Mesenchymal stem cell (in vitro differentiated cells and primary cell): ENCODE results near the gene NOTCH1.

Source experiments
- DNase-seq: peaks from one replicate; pipeline ENCODE4 v3.0.0-alpha.2; 2013
- H2AFZ ChIP-seq: one replicate; pipeline ENCODE4 v1.6.1; 2013; ENCODE audit warnings: low read depth, mild to moderate bottlenecking, control low read depth, inconsistent platforms, low read length, moderate library complexity
- H2AK5ac ChIP-seq: 2 replicates; pipeline ENCODE4 v1.6.1; 2013; ENCODE audit warnings: low read length, moderate library complexity, mild to moderate bottlenecking, inconsistent platforms; ENCODE audit not compliant: severe bottlenecking
- H2BK120ac ChIP-seq: one replicate; pipeline ENCODE4 v1.6.1; 2013; ENCODE audit warnings: low read depth, mild to moderate bottlenecking, inconsistent platforms, low read length, moderate library complexity
- H2BK12ac ChIP-seq, 2 experiments: one replicate each; pipeline ENCODE4 v1.6.1; 2013; ENCODE audit warnings: inconsistent platforms in 2 of 2, low read length in 2 of 2, mild to moderate bottlenecking in 2 of 2, moderate library complexity in 2 of 2, control low read depth in 1 of 2
- H2BK15ac ChIP-seq: one replicate; pipeline ENCODE4 v1.6.1; 2013; ENCODE audit warnings: mild to moderate bottlenecking, low read depth, inconsistent platforms; ENCODE audit not compliant: poor library complexity, severe bottlenecking
- H2BK5ac ChIP-seq: 2 replicates; pipeline ENCODE4 v1.6.1; 2013; ENCODE audit warnings: low read depth, mild to moderate bottlenecking, low read length, control low read depth, inconsistent platforms; ENCODE audit not compliant: poor library complexity, severe bottlenecking
- H3K14ac ChIP-seq, 2 experiments: one replicate each; pipeline ENCODE4 v1.6.1; 2013; ENCODE audit warnings: inconsistent platforms in 2 of 2, low read length in 2 of 2, control low read depth in 1 of 2, mild to moderate bottlenecking in 1 of 2, moderate library complexity in 1 of 2
- H3K18ac ChIP-seq, 2 experiments: one replicate each; pipeline ENCODE4 v1.6.1; 2013; ENCODE audit warnings: inconsistent platforms in 2 of 2, low read length in 2 of 2, control low read depth in 1 of 2, low read depth in 1 of 2, mild to moderate bottlenecking in 1 of 2
- H3K23ac ChIP-seq, 2 experiments: one replicate each; pipeline ENCODE4 v1.6.1; 2013; ENCODE audit warnings: inconsistent platforms in 2 of 2, low read length in 2 of 2, mild to moderate bottlenecking in 2 of 2, moderate library complexity in 2 of 2, control low read depth in 1 of 2
- H3K27ac ChIP-seq: 2 replicates; pipeline ENCODE4 v1.5.1; 2013; ENCODE audit warnings: mild to moderate bottlenecking, moderate library complexity, low read length, control low read depth, inconsistent platforms; ENCODE audit not compliant: poor library complexity, severe bottlenecking
- H3K27me3 ChIP-seq, 2 experiments: 2 replicates each; pipeline versions ENCODE4 v1.6.1 to v1.7.0; 2013; ENCODE audit warnings: low read length in 2 of 2, mild to moderate bottlenecking in 2 of 2, moderate library complexity in 2 of 2, control low read depth in 1 of 2, inconsistent platforms in 1 of 2; ENCODE audit not compliant: control insufficient read depth in 1 of 2, insufficient read depth in 1 of 2
- H3K36me3 ChIP-seq, 2 experiments: 2 replicates each; pipeline versions ENCODE4 v1.6.1 to v1.7.0; 2013; ENCODE audit warnings: low read length in 2 of 2, control low read depth in 1 of 2, inconsistent platforms in 1 of 2, low read depth in 1 of 2, mild to moderate bottlenecking in 1 of 2; ENCODE audit not compliant: insufficient read depth in 2 of 2, control insufficient read depth in 1 of 2
- H3K4ac ChIP-seq, 2 experiments: one replicate each; pipeline ENCODE4 v1.6.1; 2013; ENCODE audit warnings: inconsistent platforms in 2 of 2, low read length in 2 of 2, mild to moderate bottlenecking in 2 of 2, moderate library complexity in 2 of 2, control low read depth in 1 of 2, low read depth in 1 of 2
- H3K4me1 ChIP-seq: 2 replicates; pipeline ENCODE4 v1.6.1; 2013; ENCODE audit warnings: low read depth, low read length, control low read depth; ENCODE audit not compliant: control insufficient read depth, insufficient read depth
- H3K4me2 ChIP-seq: 2 replicates; pipeline ENCODE4 v1.6.1; 2013; ENCODE audit warnings: low read length, mild to moderate bottlenecking, inconsistent platforms; ENCODE audit not compliant: poor library complexity, severe bottlenecking
- H3K4me3 ChIP-seq, 2 experiments: 2 replicates each; pipeline versions ENCODE4 v1.5.1 to v1.7.0; 2013; ENCODE audit warnings: low read length in 2 of 2, mild to moderate bottlenecking in 2 of 2, control low read depth in 1 of 2, low read depth in 1 of 2; ENCODE audit not compliant: insufficient read depth in 1 of 2
- H3K79me1 ChIP-seq: replicated peaks from 2 replicates; pipeline ENCODE4 v1.6.1; 2013; ENCODE audit warnings: mild to moderate bottlenecking, control low read depth, low read length, inconsistent platforms; ENCODE audit not compliant: poor library complexity, severe bottlenecking
- H3K9ac ChIP-seq: 2 replicates; pipeline ENCODE4 v1.7.0; 2013; ENCODE audit warnings: mild to moderate bottlenecking, low read length, moderate library complexity
- H3K9me3 ChIP-seq: 2 replicates; pipeline ENCODE4 v1.7.0; 2013; ENCODE audit warnings: mild to moderate bottlenecking, low read length; ENCODE audit not compliant: control insufficient read depth
- H4K8ac ChIP-seq: one replicate; pipeline ENCODE4 v1.6.1; 2013; ENCODE audit warnings: inconsistent platforms, mild to moderate bottlenecking, low read length, moderate library complexity
- H4K91ac ChIP-seq: one replicate; pipeline ENCODE4 v1.6.1; 2013; ENCODE audit warnings: mild to moderate bottlenecking, low read length, inconsistent platforms
- WGBS: methylation state at CpG from one replicate; pipeline ENCODE4 v1.1.7; 2013; ENCODE audit warnings: mixed read lengths; 5-methylcytosine and 5-hydroxymethylcytosine counted together

The NOTCH1 gene

DNA sequence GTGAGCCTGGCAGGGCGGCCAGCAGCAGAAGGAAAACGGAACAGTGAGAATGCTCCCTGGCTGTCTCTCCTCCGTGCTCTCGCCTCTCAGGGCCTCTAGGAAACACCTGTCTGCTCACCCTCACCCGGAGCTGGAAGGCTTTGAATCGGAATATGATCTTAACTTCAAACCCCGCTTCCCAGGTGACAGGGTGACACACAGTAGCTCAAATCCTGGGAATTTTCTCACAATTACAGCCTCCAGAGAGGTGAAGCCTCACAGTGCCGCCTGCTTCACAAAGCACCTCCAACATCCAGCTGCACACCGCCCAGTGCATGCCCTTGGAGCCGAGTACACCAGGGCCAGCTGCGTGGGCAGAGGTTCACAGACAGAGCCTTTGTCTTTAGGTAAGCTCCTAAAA is 75.5 kb downstream of the NOTCH1 start:
- H2AK5ac ChIP-seq, result no peak overlapping the region
- no peak overlapping the region for H3K4me2 ChIP-seq
- no peak overlapping the region for H3K18ac ChIP-seq
- H3K9ac ChIP-seq, result no peak overlapping the region
- H2BK15ac ChIP-seq, result no peak overlapping the region
- H4K8ac ChIP-seq, result no peak overlapping the region
- DNase-seq, result no peak
- H3K4me1 ChIP-seq, result peaks cover 6% of the 10 kb centered on the region
- H2BK120ac ChIP-seq, result no peak overlapping the region
- no peak overlapping the region for H3K14ac ChIP-seq
- no peak overlapping the region for H2AFZ ChIP-seq
- H4K91ac ChIP-seq, result no peak overlapping the region
- no peak overlapping the region for H3K23ac ChIP-seq
- H3K36me3 ChIP-seq, result peaks cover 87 to 100% of the 10 kb centered on the region in 2 experiments
- H2BK5ac ChIP-seq, result no peak overlapping the region
- H2BK12ac ChIP-seq, result no peak overlapping the region
- no peak overlapping the region for H3K4ac ChIP-seq
- peaks cover 56% of the 10 kb centered on the region for H3K79me1 ChIP-seq
- no peak overlapping the region for H3K27ac ChIP-seq
- H3K9me3 ChIP-seq, result no peaks in the 10 kb centered on the region
- H3K27me3 ChIP-seq, result no peaks in the 10 kb centered on the region
- WGBS, result 96% methylated on average over 11 of the region's 11 CpGs
- H3K4me3 ChIP-seq, result no peak overlapping the region

- Histone ChIP-seq H3K9ac (no peak overlapping the region), H2BK15ac (no peak overlapping the region), H2BK12ac (no peak overlapping the region), H2AFZ (no peak overlapping the region), H4K8ac (no peak overlapping the region), H3K14ac (no peak overlapping the region), H3K27me3 (no peaks in the 10 kb centered on the region), H3K4ac (no peak overlapping the region), H3K9me3 (no peaks in the 10 kb centered on the region), H3K23ac (no peak overlapping the region), H3K4me2 (no peak overlapping the region), H3K36me3 (peaks cover 85 to 100% of the 10 kb centered on the region in 2 experiments), H3K18ac (no peak overlapping the region), H3K79me1 (peaks cover 53% of the 10 kb centered on the region), H4K91ac (peak overlapping the region; percentile 52), H3K4me1 (peaks cover 6% of the 10 kb centered on the region), H2AK5ac (no peak overlapping the region), H3K4me3 (no peak overlapping the region), H3K27ac (no peak overlapping the region), H2BK120ac (no peak overlapping the region), H2BK5ac (no peak overlapping the region)
- WGBS, result 96% methylated on average over 15 of the region's 15 CpGs
- no peak for DNase-seq
These were observed 78.1 kb downstream of the NOTCH1 start for GRCh38 chr9:136467766-136468165.

DNA sequence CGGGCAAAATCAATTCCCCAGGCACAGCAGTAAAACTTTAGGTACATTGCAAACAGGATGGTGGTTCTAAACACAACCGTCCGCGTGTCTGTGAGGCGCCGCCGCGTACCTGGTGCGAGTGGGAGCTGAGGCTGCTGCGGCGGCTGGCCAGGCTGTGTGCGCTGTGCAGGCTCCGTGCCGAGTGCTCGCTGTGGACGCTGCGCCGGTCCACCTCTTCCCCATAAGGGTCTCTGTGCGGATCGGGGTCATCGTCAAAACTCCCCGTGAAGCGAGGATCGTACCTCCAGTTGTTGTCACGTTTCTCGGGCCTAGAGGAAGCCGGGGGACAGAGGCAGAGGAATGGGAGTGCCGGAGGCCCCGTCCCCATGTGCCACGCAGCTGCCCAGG is 79.7 kb downstream of the NOTCH1 start:
- Histone ChIP-seq H2BK120ac (no peak overlapping the region), H3K4me3 (no peak overlapping the region), H3K4ac (no peak overlapping the region), H3K18ac (no peak overlapping the region), H3K27ac (no peak overlapping the region), H3K14ac (no peak overlapping the region), H3K27me3 (no peaks in the 10 kb centered on the region), H2BK5ac (no peak overlapping the region), H3K23ac (no peak overlapping the region), H3K4me2 (no peak overlapping the region), H2BK12ac (no peak overlapping the region), H3K9ac (no peak overlapping the region), H3K36me3 (peaks cover 84 to 97% of the 10 kb centered on the region in 2 experiments), H2AFZ (no peak overlapping the region), H2BK15ac (no peak overlapping the region), H4K8ac (no peak overlapping the region), H2AK5ac (no peak overlapping the region), H3K9me3 (no peaks in the 10 kb centered on the region), H3K79me1 (peaks cover 47% of the 10 kb centered on the region), H4K91ac (no peak overlapping the region), H3K4me1 (peaks cover 6% of the 10 kb centered on the region)
- DNase-seq, result no peak
- 98% methylated on average over 30 of the region's 30 CpGs for WGBS

DNA sequence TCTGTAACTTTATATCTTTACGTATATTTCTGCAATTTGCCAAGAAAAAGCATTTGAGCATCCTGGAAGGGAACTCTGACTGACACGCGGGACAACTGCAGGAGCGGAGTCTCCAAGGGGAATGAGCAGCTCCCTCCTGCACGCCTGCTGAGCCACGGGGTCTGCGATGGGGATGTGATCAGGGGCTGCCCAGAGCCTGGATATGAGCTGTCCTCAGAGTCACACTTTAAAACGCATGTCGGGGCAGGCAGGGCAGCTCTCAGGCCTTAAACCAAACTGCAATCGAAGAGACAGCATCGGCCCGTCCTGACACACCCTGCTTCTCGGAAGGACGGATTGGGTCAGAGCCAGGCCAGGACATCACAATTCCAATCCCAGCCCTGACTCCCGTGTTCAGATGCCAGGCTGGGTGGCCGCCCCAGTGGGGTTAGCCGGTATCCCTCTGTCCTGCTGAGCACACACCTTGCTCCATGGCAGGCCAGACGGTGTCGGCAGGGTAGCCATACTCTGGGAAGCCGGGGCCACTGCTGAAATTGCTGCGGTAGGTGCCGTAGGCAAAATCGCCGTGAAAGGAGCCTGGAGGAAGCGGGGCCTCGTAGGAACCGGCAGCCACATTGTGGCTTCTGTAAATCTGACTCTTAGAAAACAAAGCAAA is 80.2 kb downstream of the NOTCH1 start:
- peaks cover 84 to 97% of the 10 kb centered on the region in 2 experiments for H3K36me3 ChIP-seq
- no peak overlapping the region for H2AFZ ChIP-seq

More for the DNA sequence above, 80.2 kb downstream of the NOTCH1 start:
- Histone ChIP-seq H4K8ac (no peak overlapping the region), H2BK15ac (no peak overlapping the region), H3K9ac (no peak overlapping the region), H3K18ac (no peak overlapping the region), H3K27ac (no peak overlapping the region), H2BK12ac (no peak overlapping the region), H3K4me3 (no peak overlapping the region), H3K4me1 (peaks cover 6% of the 10 kb centered on the region), H3K9me3 (no peaks in the 10 kb centered on the region), H2BK120ac (no peak overlapping the region), H3K4me2 (no peak overlapping the region), H3K27me3 (no peaks in the 10 kb centered on the region), H3K4ac (no peak overlapping the region), H3K23ac (no peak overlapping the region), H4K91ac (no peak overlapping the region), H2BK5ac (no peak overlapping the region), H3K14ac (no peak overlapping the region), H2AK5ac (no peak overlapping the region), H3K79me1 (peaks cover 48% of the 10 kb centered on the region)
- WGBS, result 95% methylated on average over 27 of the region's 27 CpGs
- DNase-seq, result no peak
